Vagina (tissue), 2 donors: ENCODE measurements around the gene POMC. TPM values are rescaled to one million over a fixed set of nuclear protein-coding genes. Genes with fewer than 3 reads are reported as not detected.

Experiments
- DNase-seq, 2 donors: peaks; one replicate each; pipeline ENCODE4 v3.0.0-alpha.2; 2017; ENCODE audit errors: extremely low spot score in 2 of 2
- H3K27ac ChIP-seq: fragments of 200-600 bp; sonication (generic); one replicate; pipeline ENCODE4 v1.5.1; 2019
- H3K27me3 ChIP-seq: fragments of 200-600 bp; sonication (generic); one replicate; pipeline ENCODE4 v1.5.1; 2019
- H3K36me3 ChIP-seq, 2 donors: fragments of 200-600 bp; sonication (generic); one replicate each; pipeline ENCODE4 v1.5.1; 2017 to 2019
- H3K4me1 ChIP-seq: fragments of 200-600 bp; sonication (generic); one replicate; pipeline ENCODE4 v1.5.1; 2019
- H3K4me3 ChIP-seq, 2 donors: fragments of 200-600 bp; sonication (generic); 1 replicate in 1 of 2; 2 replicates in 1 of 2; pipeline ENCODE4 v1.5.1; 2016 to 2019
- H3K9me3 ChIP-seq: fragments of 200-600 bp; sonication (generic); one replicate; pipeline ENCODE4 v1.5.1; 2019
- CTCF ChIP-seq, 3 experiments: fragments of 450-650 bp in 2 of 3; fragments of 200-600 bp in 1 of 3; sonication (generic) in 1 of 3; IDR thresholded peaks; one replicate each; pipeline ENCODE4 v1.5.1; 2017 to 2019; ENCODE audit warnings: antibody characterized with exemption in 3 of 3, mild to moderate bottlenecking in 2 of 3, moderate library complexity in 2 of 3
- POLR2A ChIP-seq, 2 donors: fragments of 450-650 bp; IDR thresholded peaks; one replicate each; pipeline ENCODE4 v1.6.1; 2017; ENCODE audit warnings: antibody characterized with exemption in 2 of 2, mild to moderate bottlenecking in 2 of 2, moderate library complexity in 2 of 2
- POLR2AphosphoS5 ChIP-seq, 2 donors: sonication (generic); formaldehyde crosslinking; IDR thresholded peaks; one replicate each; pipeline ENCODE4 v1.9.0; 2017; ENCODE audit warnings: antibody characterized with exemption in 2 of 2, mild to moderate bottlenecking in 2 of 2, low read depth in 1 of 2; ENCODE audit not compliant: insufficient read depth in 1 of 2
- intact Hi-C: fragments of 100-400 bp; cut with DNase I; formaldehyde crosslinking; loops from one replicate; pipeline ENCODE4 v1.15.1; 2023
- total RNA-seq: library from RNA; depleted of rRNA; stranded (reverse); fragments of >200 nt; gene quantifications from one replicate; pipeline ENCODE4 v1.2.3, GENCODE V29; 2016

POMC gene
- total RNA-seq, 1 donor from 2014 or later = 2.5 TPM

- H3K27me3 ChIP-seq = no peaks in the 10 kb centered on the region
- H3K4me1 ChIP-seq = no peaks in the 10 kb centered on the region
- no peaks in the 10 kb centered on the region for H3K36me3 ChIP-seq
- H3K27ac ChIP-seq = no peak overlapping the region
- TF ChIP-seq CTCF (IDR thresholded peaks at IDR 0.05) (no peak), POLR2AphosphoS5 (IDR thresholded peaks at IDR 0.05; ENCODE audit: insufficient read depth in 1 of 2, low read depth in 1 of 2) (no peak), POLR2A (IDR thresholded peaks at IDR 0.05) (no peak)
- intact Hi-C loops = loop anchor here (10.0 kb wide), 1 partner anchor 711 kb away; no protein-coding TSS in a partner anchor
- no peak for DNase-seq
- no peaks in the 10 kb centered on the region for H3K9me3 ChIP-seq
- H3K4me3 ChIP-seq = no peak overlapping the region
Measured at GRCh38 chr2:25125976-25126375, 42.4 kb downstream of the POMC start.

- intact Hi-C loops = loop anchor here (10.0 kb wide), 1 partner anchor 710 kb away; no protein-coding TSS in a partner anchor
- Histone ChIP-seq H3K9me3 (no peaks in the 10 kb centered on the region), H3K27me3 (no peaks in the 10 kb centered on the region), H3K27ac (no peak overlapping the region), H3K36me3 (no peaks in the 10 kb centered on the region), H3K4me1 (no peaks in the 10 kb centered on the region), H3K4me3 (no peak overlapping the region)
- DNase-seq = no peak
- TF ChIP-seq CTCF (IDR thresholded peaks at IDR 0.05) = no peak
- TF ChIP-seq POLR2A (IDR thresholded peaks at IDR 0.05) = no peak
- no peak for TF ChIP-seq POLR2AphosphoS5 (IDR thresholded peaks at IDR 0.05; ENCODE audit: insufficient read depth in 1 of 2, low read depth in 1 of 2)
Measured at GRCh38 chr2:25125189-25125588, 43.2 kb downstream of the POMC start.

- Histone ChIP-seq H3K9me3 (no peaks in the 10 kb centered on the region), H3K27me3 (no peaks in the 10 kb centered on the region), H3K27ac (no peak overlapping the region), H3K4me1 (no peaks in the 10 kb centered on the region), H3K36me3 (no peaks in the 10 kb centered on the region), H3K4me3 (no peak overlapping the region)
- DNase-seq = no peak
- intact Hi-C loops = loop anchor here (10.0 kb wide), 1 partner anchor 709 kb away; no protein-coding TSS in a partner anchor
- TF ChIP-seq POLR2A (IDR thresholded peaks at IDR 0.05) (no peak), CTCF (IDR thresholded peaks at IDR 0.05) (no peak), POLR2AphosphoS5 (IDR thresholded peaks at IDR 0.05; ENCODE audit: insufficient read depth in 1 of 2, low read depth in 1 of 2) (no peak)
Measured at GRCh38 chr2:25123682-25124081, 44.7 kb downstream of the POMC start.

- intact Hi-C loops = loop anchor here (10.0 kb wide), 1 partner anchor 708 kb away; no protein-coding TSS in a partner anchor
- Histone ChIP-seq H3K4me3 (no peak overlapping the region), H3K27ac (no peak overlapping the region), H3K4me1 (no peaks in the 10 kb centered on the region), H3K36me3 (no peaks in the 10 kb centered on the region), H3K27me3 (no peaks in the 10 kb centered on the region), H3K9me3 (no peaks in the 10 kb centered on the region)
- TF ChIP-seq POLR2A (IDR thresholded peaks at IDR 0.05) (no peak), POLR2AphosphoS5 (IDR thresholded peaks at IDR 0.05; ENCODE audit: insufficient read depth in 1 of 2, low read depth in 1 of 2) (no peak), CTCF (IDR thresholded peaks at IDR 0.05) (no peak)
- DNase-seq = no peak
Measured at GRCh38 chr2:25122367-25122766, 46.0 kb downstream of the POMC start.

DNA sequence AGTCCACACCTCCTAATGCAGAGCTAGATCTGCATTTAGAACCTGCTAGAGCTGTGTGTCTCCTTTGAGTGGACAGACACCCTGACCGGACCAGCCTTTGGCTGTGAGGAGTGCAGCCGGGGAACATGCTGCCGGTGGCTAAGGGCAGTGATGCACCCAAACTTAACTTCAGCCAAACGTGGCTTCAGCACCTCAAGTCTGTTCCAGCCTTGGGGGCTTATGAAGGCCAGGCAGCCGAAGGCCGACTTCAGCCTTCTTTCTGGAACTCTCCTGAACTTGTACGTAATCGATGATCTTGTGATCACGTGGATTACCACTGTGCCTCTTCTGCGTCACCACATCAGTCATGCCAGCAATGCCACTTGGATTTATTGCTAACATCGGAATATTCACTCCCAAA, 49.1 kb downstream of the POMC start:
- intact Hi-C loops = no loop called here
- TF ChIP-seq CTCF (IDR thresholded peaks at IDR 0.05) (no peak), POLR2A (IDR thresholded peaks at IDR 0.05) (no peak), POLR2AphosphoS5 (IDR thresholded peaks at IDR 0.05; ENCODE audit: insufficient read depth in 1 of 2, low read depth in 1 of 2) (no peak)
- DNase-seq = no peak
- Histone ChIP-seq H3K4me1 (no peaks in the 10 kb centered on the region), H3K36me3 (no peaks in the 10 kb centered on the region), H3K27ac (no peak overlapping the region), H3K4me3 (no peak overlapping the region), H3K27me3 (no peaks in the 10 kb centered on the region), H3K9me3 (no peaks in the 10 kb centered on the region)
